Fibroblast of lung (primary cell): ENCODE results near the gene XPO6. TPM values are rescaled to one million over a fixed set of nuclear protein-coding genes. Genes with fewer than 3 reads are reported as not detected.

Experiments
- DNase-seq, 2 donors: peaks; one replicate each; pipeline versions ENCODE4 v3.0.0 to v3.0.0-alpha.2; 2010; ENCODE audit warnings: low read depth in 2 of 2
- H2AFZ ChIP-seq: 2 replicates; pipeline ENCODE4 v1.5.1; 2012; ENCODE audit warnings: low read length, control low read depth, inconsistent platforms
- H3K27ac ChIP-seq: 2 replicates; pipeline ENCODE4 v1.5.1; 2011; ENCODE audit warnings: low read length, control low read depth; ENCODE audit not compliant: insufficient read depth
- H3K27me3 ChIP-seq: 2 replicates; pipeline ENCODE4 v1.5.1; 2011; ENCODE audit warnings: mild to moderate bottlenecking, low read length; ENCODE audit not compliant: control insufficient read depth, insufficient read depth
- H3K36me3 ChIP-seq: 2 replicates; pipeline ENCODE4 v1.5.1; 2011; ENCODE audit warnings: low read length; ENCODE audit not compliant: control insufficient read depth, insufficient read depth
- H3K4me1 ChIP-seq: 2 replicates; pipeline ENCODE4 v1.5.1; 2011; ENCODE audit warnings: low read length; ENCODE audit not compliant: control insufficient read depth, insufficient read depth; ENCODE audit errors: extremely low read depth
- H3K4me2 ChIP-seq: 2 replicates; pipeline ENCODE4 v1.5.1; 2011; ENCODE audit warnings: low read length, control low read depth; ENCODE audit not compliant: insufficient read depth; ENCODE audit errors: extremely low read depth
- H3K4me3 ChIP-seq, 4 experiments: fragments of 200-600 bp in 1 of 4; sonication (generic) in 1 of 4; replicated peaks in 1 of 4; 2 replicates each; pipeline ENCODE4 v1.5.1; 2011 to 2016; ENCODE audit warnings: low read length in 4 of 4, low read depth in 3 of 4, mild to moderate bottlenecking in 3 of 4, control low read depth in 2 of 4, inconsistent platforms in 1 of 4, mixed read lengths in 1 of 4; ENCODE audit not compliant: insufficient read depth in 1 of 4; ENCODE audit errors: control extremely low read depth in 1 of 4
- H3K79me2 ChIP-seq: 2 replicates; pipeline ENCODE4 v1.5.1; 2012; ENCODE audit warnings: mild to moderate bottlenecking, low read length, inconsistent platforms; ENCODE audit not compliant: control insufficient read depth, insufficient read depth
- H3K9ac ChIP-seq: 2 replicates; pipeline ENCODE4 v1.5.1; 2011; ENCODE audit warnings: mild to moderate bottlenecking, low read length, control low read depth; ENCODE audit not compliant: insufficient read depth
- H3K9me3 ChIP-seq: 2 replicates; pipeline ENCODE4 v1.5.1; 2012; ENCODE audit warnings: low read depth, low read length; ENCODE audit not compliant: control insufficient read depth, insufficient read depth
- H4K20me1 ChIP-seq: 2 replicates; pipeline ENCODE4 v1.5.1; 2011; ENCODE audit warnings: low read length; ENCODE audit not compliant: control insufficient read depth, insufficient read depth; ENCODE audit errors: extremely low read depth
- CTCF ChIP-seq, 2 donors: IDR thresholded peaks in 1 of 2; conservative IDR thresholded peaks in 1 of 2; 1 replicate in 1 of 2; 2 replicates in 1 of 2; pipeline ENCODE4 v1.5.1; 2011 to 2012; ENCODE audit warnings: low read length in 2 of 2, control low read depth in 1 of 2, inconsistent platforms in 1 of 2, low read depth in 1 of 2, mild to moderate bottlenecking in 1 of 2
- EZH2 ChIP-seq: IDR thresholded peaks from 2 replicates; pipeline ENCODE4 v1.5.1; 2012; ENCODE audit warnings: low read length, control low read depth, mild to moderate bottlenecking; ENCODE audit errors: missing control alignments
- polyA plus RNA-seq, 2 donors: library from polyadenylated mRNA; depleted of rRNA in 1 of 2; stranded (reverse) in 1 of 2; unstranded in 1 of 2; fragments of >200 nt; gene quantifications; 2 replicates each; pipeline ENCODE4 v1.2.1, GENCODE V29; 2011 to 2012; ENCODE audit warnings: missing spikeins in 1 of 2
- total RNA-seq: library from RNA; depleted of rRNA; stranded (reverse); fragments of >200 nt; gene quantifications from 2 replicates; pipeline ENCODE4 v1.2.1, GENCODE V29; 2014

XPO6 gene
- total and polyA plus RNA-seq, 2 donors (not counting 1 experiment from before 2014, with no cell fraction given) = 134 to 185 TPM

DNA sequence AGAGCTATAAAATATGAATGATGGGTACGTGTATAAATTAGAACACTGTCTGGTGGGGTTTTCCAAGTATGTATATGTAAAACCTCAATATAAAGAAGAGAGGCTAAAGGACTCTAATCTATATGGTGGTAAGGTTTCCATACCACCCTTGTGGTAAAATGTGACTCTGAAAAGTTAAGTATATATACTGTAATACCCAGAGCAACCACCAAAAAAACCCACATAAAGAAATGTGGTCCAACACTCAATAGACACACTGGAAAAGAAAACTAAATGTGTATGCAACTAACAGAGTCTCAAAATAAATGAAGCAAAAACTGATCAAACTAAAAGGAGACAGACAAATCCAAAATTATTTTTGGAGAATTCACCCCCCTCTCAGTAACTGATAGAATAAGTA lies 72.2 kb downstream of the XPO6 start:
- H3K79me2 ChIP-seq = peaks cover 13% of the 10 kb centered on the region
- H3K36me3 ChIP-seq = peaks cover 9% of the 10 kb centered on the region

DNA sequence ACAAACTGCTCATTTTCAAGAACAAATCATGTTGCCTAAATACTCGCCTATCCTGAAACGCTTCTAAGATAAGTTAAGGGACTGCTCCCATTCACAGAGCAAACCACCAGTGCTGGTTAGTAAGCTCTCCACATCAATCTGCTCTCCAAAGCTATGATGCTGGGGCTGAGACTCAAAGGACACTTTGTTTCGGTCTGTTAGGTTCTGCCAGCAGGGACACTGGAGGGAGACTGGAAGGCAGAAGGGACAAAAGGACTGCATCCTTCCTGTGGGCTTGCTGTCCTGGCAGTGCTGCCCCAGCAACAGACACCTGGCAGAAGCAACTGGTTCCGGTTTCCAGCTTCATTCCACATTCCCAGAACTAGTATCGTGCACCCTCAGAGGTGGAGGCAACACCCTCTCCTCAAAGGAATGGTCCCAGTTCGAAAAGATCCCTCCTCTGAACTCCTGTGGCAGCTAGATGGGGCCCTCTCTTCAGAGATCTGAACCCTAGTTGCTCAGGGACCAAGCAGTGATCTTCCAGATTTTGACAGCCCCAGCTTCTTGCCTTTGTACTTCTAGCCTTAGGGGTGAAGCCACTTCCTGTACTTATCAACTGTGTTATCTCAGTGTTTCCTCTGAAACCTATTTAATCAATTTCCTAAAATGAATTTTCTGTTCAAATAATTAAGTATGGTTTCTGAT lies 74.9 kb downstream of the XPO6 start:
- no peaks in the 10 kb centered on the region for H3K27me3 ChIP-seq
- no peak overlapping the region for H3K4me2 ChIP-seq
- no peaks in the 10 kb centered on the region for H3K4me1 ChIP-seq
- H3K9me3 ChIP-seq = no peaks in the 10 kb centered on the region
- DNase-seq = no peak
- H2AFZ ChIP-seq = no peak overlapping the region
- no peaks in the 10 kb centered on the region for H4K20me1 ChIP-seq
- peaks cover 14% of the 10 kb centered on the region for H3K36me3 ChIP-seq
- no peak overlapping the region for H3K4me3 ChIP-seq
- no peak overlapping the region for H3K9ac ChIP-seq
- peaks cover 11% of the 10 kb centered on the region for H3K79me2 ChIP-seq
- TF ChIP-seq CTCF (conservative IDR thresholded peaks at IDR 0.05 in 1 of 2, IDR thresholded peaks at IDR 0.05 in 1 of 2; ENCODE audit: low read depth in 1 of 2, low read length in 2 of 2) (peak in 1 of 2 donors; percentile 4), EZH2 (no peak)
- no peak overlapping the region for H3K27ac ChIP-seq

More for the DNA sequence above, 72.2 kb downstream of the XPO6 start:
- Histone ChIP-seq H3K27ac (no peak overlapping the region), H3K4me2 (no peak overlapping the region), H3K4me1 (no peaks in the 10 kb centered on the region), H3K9me3 (no peaks in the 10 kb centered on the region), H3K27me3 (no peaks in the 10 kb centered on the region), H4K20me1 (no peaks in the 10 kb centered on the region), H2AFZ (no peak overlapping the region), H3K4me3 (no peak overlapping the region), H3K9ac (no peak overlapping the region)
- DNase-seq = no peak
- TF ChIP-seq EZH2 (no peak), CTCF (conservative IDR thresholded peaks at IDR 0.05 in 1 of 2, IDR thresholded peaks at IDR 0.05 in 1 of 2; ENCODE audit: low read depth in 1 of 2, low read length in 2 of 2) (no peak)

- Histone ChIP-seq H3K9me3 (no peaks in the 10 kb centered on the region), H3K9ac (no peak overlapping the region), H3K27ac (no peak overlapping the region), H4K20me1 (no peaks in the 10 kb centered on the region), H3K4me3 (no peak overlapping the region), H3K27me3 (no peaks in the 10 kb centered on the region), H3K79me2 (peaks cover 6% of the 10 kb centered on the region), H3K4me2 (no peak overlapping the region), H3K4me1 (no peaks in the 10 kb centered on the region), H3K36me3 (peaks cover 22% of the 10 kb centered on the region), H2AFZ (no peak overlapping the region)
- TF ChIP-seq CTCF (conservative IDR thresholded peaks at IDR 0.05 in 1 of 2, IDR thresholded peaks at IDR 0.05 in 1 of 2; ENCODE audit: low read depth in 1 of 2, low read length in 2 of 2) (no peak), EZH2 (no peak)
- DNase-seq = no peak
Observed at GRCh38 chr16:28133666-28134065, 78.1 kb downstream of the XPO6 start.
